Measurements from ENCODE around the gene ITGA11.

ITGA11 gene

DNA sequence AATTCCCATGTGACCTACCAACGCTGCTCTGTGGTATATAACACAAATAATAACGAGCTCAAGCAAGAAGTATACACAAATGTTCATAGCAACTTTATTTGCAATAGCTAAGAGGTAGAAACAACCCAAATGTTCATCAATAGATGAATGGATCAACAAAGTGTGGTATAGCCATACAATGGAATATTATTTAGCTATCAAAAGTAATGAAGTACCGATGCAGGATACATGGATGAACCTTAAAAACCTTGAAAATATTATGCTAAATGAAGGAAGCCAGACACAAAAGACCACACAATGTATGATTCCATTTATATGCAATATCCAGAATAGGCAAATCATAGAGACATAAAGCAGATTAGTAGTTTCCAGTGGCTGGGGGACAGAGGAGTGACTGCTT is 170.0 kb downstream of the ITGA11 start:
- no peak overlapping the region for H3K4me3 ChIP-seq (ENCODE audit: low read depth, low read length, poor library complexity, severe bottlenecking)
- H3K9ac ChIP-seq (ENCODE audit: low read length): no peak overlapping the region
- H3K36me3 ChIP-seq (ENCODE audit: insufficient read depth, low read length): no peaks in the 10 kb centered on the region
- H3K4me2 ChIP-seq (ENCODE audit: low read length): no peak overlapping the region
- H3K9me3 ChIP-seq (ENCODE audit: low read length): no peaks in the 10 kb centered on the region
- H3K4me1 ChIP-seq (ENCODE audit: insufficient read depth, low read length, severe bottlenecking): peaks cover 6% of the 10 kb centered on the region
- no peak overlapping the region for H3K27ac ChIP-seq (ENCODE audit: low read depth, low read length, poor library complexity, severe bottlenecking)
- H2AFZ ChIP-seq (ENCODE audit: low read length): no peak overlapping the region
- no peaks in the 10 kb centered on the region for H3K9me2 ChIP-seq (ENCODE audit: low read depth, low read length)
- no peak for TF ChIP-seq EZH2 (IDR thresholded peaks at IDR 0.05; ENCODE audit: borderline replicate concordance, low read length)
- H3F3A ChIP-seq (ENCODE audit: insufficient read depth, low read length): no peaks in the 10 kb centered on the region
- no peaks in the 10 kb centered on the region for H4K20me1 ChIP-seq (ENCODE audit: insufficient read depth, low read length)
- H3K27me3 ChIP-seq (ENCODE audit: insufficient read depth, low read length): peaks cover 3% of the 10 kb centered on the region; the same call in 1 of the 2 replicates
- H3K79me2 ChIP-seq (ENCODE audit: insufficient read depth, low read length): no peaks in the 10 kb centered on the region

DNA sequence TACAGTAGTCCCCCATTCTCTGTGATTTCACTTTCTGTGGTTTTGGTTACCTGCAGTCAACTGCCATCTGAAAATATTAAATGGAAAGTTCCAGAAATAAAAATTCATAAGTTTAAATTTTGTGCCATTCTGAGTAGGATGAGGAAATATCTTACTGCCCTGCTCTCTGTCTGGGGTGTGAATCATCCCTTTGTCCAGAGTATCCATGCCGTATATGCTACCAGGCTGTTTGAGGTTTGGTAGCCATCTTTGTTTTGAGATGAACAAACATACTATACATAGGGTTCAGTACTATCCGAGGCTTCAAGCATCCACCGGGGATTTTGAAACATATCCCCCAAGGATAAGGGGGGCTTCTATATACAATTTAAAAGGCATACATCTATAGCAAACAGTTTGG is 170.7 kb downstream of the ITGA11 start:
- no peaks in the 10 kb centered on the region for H3F3A ChIP-seq (ENCODE audit: insufficient read depth, low read length)
- H4K20me1 ChIP-seq (ENCODE audit: insufficient read depth, low read length): no peaks in the 10 kb centered on the region
- H3K36me3 ChIP-seq (ENCODE audit: insufficient read depth, low read length): no peaks in the 10 kb centered on the region
- H3K4me3 ChIP-seq (ENCODE audit: low read depth, low read length, poor library complexity, severe bottlenecking): no peak overlapping the region
- TF ChIP-seq, protein P1, sequence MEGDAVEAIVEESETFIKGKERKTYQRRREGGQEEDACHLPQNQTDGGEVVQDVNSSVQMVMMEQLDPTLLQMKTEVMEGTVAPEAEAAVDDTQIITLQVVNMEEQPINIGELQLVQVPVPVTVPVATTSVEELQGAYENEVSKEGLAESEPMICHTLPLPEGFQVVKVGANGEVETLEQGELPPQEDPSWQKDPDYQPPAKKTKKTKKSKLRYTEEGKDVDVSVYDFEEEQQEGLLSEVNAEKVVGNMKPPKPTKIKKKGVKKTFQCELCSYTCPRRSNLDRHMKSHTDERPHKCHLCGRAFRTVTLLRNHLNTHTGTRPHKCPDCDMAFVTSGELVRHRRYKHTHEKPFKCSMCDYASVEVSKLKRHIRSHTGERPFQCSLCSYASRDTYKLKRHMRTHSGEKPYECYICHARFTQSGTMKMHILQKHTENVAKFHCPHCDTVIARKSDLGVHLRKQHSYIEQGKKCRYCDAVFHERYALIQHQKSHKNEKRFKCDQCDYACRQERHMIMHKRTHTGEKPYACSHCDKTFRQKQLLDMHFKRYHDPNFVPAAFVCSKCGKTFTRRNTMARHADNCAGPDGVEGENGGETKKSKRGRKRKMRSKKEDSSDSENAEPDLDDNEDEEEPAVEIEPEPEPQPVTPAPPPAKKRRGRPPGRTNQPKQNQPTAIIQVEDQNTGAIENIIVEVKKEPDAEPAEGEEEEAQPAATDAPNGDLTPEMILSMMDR (IDR thresholded peaks at IDR 0.05; ENCODE audit: low read length): no peak
- no peak for TF ChIP-seq EZH2 (IDR thresholded peaks at IDR 0.05; ENCODE audit: borderline replicate concordance, low read length)
- H3K79me2 ChIP-seq (ENCODE audit: insufficient read depth, low read length): no peaks in the 10 kb centered on the region
- H3K4me1 ChIP-seq (ENCODE audit: insufficient read depth, low read length, severe bottlenecking): peaks cover 13% of the 10 kb centered on the region
- no peaks in the 10 kb centered on the region for H3K9me3 ChIP-seq (ENCODE audit: low read length)
- H3K27ac ChIP-seq (ENCODE audit: low read depth, low read length, poor library complexity, severe bottlenecking): no peak overlapping the region
- H3K9me2 ChIP-seq (ENCODE audit: low read depth, low read length): no peaks in the 10 kb centered on the region
- no peak overlapping the region for H2AFZ ChIP-seq (ENCODE audit: low read length)
- no peak overlapping the region for H3K9ac ChIP-seq (ENCODE audit: low read length)
- H3K4me2 ChIP-seq (ENCODE audit: low read length): no peak overlapping the region
- peaks cover 3% of the 10 kb centered on the region; the same call in 1 of the 2 replicates for H3K27me3 ChIP-seq (ENCODE audit: insufficient read depth, low read length)

DNA sequence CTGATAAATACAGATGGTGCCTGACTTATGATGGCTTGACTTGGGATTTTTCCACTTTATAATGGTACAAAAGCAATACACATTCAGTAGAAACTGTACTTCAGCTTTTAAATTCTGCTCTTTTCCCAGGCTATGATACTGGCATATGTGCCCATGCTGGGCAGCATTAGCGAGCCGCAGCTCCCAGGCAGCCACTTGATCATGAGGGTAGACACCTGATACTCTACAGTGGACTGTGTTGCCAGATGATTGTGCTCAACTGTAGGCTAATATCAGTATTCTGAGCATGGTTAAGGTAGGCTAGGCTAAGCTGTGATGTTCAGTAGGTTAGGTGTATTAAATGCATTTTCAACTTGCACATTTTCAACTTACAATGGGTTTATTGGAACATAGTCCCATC is 172.1 kb downstream of the ITGA11 start:
- no peaks in the 10 kb centered on the region for H3K9me3 ChIP-seq (ENCODE audit: low read length)
- no peaks in the 10 kb centered on the region for H4K20me1 ChIP-seq (ENCODE audit: insufficient read depth, low read length)
- H3K9me2 ChIP-seq (ENCODE audit: low read depth, low read length): no peaks in the 10 kb centered on the region
- no peak overlapping the region for H3K27ac ChIP-seq (ENCODE audit: low read depth, low read length, poor library complexity, severe bottlenecking)
- peaks cover 13% of the 10 kb centered on the region for H3K4me1 ChIP-seq (ENCODE audit: insufficient read depth, low read length, severe bottlenecking)
- TF ChIP-seq, protein P1 (IDR thresholded peaks at IDR 0.05; ENCODE audit: low read length): no peak
- no peak for TF ChIP-seq EZH2 (IDR thresholded peaks at IDR 0.05; ENCODE audit: borderline replicate concordance, low read length)
- no peak overlapping the region for H3K4me3 ChIP-seq (ENCODE audit: low read depth, low read length, poor library complexity, severe bottlenecking)
- no peak overlapping the region for H3K9ac ChIP-seq (ENCODE audit: low read length)
- peaks cover 3% of the 10 kb centered on the region; the same call in 1 of the 2 replicates for H3K27me3 ChIP-seq (ENCODE audit: insufficient read depth, low read length)
- H2AFZ ChIP-seq (ENCODE audit: low read length): no peak overlapping the region
- H3K36me3 ChIP-seq (ENCODE audit: insufficient read depth, low read length): no peaks in the 10 kb centered on the region
- no peaks in the 10 kb centered on the region for H3K79me2 ChIP-seq (ENCODE audit: insufficient read depth, low read length)
- H3F3A ChIP-seq (ENCODE audit: insufficient read depth, low read length): no peaks in the 10 kb centered on the region
- no peak overlapping the region for H3K4me2 ChIP-seq (ENCODE audit: low read length)

DNA sequence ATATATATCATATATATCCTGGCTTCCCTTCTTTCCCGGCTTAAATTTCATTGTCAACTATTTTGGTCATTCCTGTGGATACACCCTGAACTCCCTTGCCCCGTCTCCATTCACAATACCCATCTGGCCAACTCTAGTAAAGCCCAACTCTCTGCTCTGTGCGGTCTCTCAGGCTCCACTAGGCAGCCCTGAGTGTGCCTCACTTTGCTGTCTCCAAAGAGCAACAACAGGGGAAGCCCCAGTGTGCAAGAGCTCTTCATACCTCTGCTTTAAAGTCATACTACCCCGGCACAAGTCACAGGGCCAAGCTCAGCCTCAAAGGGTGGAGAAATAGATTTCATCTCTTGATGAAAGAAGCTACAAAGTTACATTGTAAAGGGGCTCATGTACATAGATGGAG is 173.3 kb downstream of the ITGA11 start:
- Histone ChIP-seq H3K9me2 (ENCODE audit: low read depth, low read length) (no peaks in the 10 kb centered on the region), H3K27me3 (ENCODE audit: insufficient read depth, low read length) (peaks cover 3% of the 10 kb centered on the region; the same call in 1 of the 2 replicates), H3K4me3 (ENCODE audit: low read depth, low read length, poor library complexity, severe bottlenecking) (no peak overlapping the region), H3K4me2 (ENCODE audit: low read length) (no peak overlapping the region), H3K36me3 (ENCODE audit: insufficient read depth, low read length) (no peaks in the 10 kb centered on the region), H3K27ac (ENCODE audit: low read depth, low read length, poor library complexity, severe bottlenecking) (no peak overlapping the region), H4K20me1 (ENCODE audit: insufficient read depth, low read length) (no peaks in the 10 kb centered on the region), H3K9me3 (ENCODE audit: low read length) (no peaks in the 10 kb centered on the region), H3K9ac (ENCODE audit: low read length) (no peak overlapping the region), H2AFZ (ENCODE audit: low read length) (no peak overlapping the region), H3F3A (ENCODE audit: insufficient read depth, low read length) (no peaks in the 10 kb centered on the region), H3K79me2 (ENCODE audit: insufficient read depth, low read length) (no peaks in the 10 kb centered on the region), H3K4me1 (ENCODE audit: insufficient read depth, low read length, severe bottlenecking) (peaks cover 13% of the 10 kb centered on the region)
- TF ChIP-seq, protein P1 (IDR thresholded peaks at IDR 0.05; ENCODE audit: low read length): no peak
- no peak for TF ChIP-seq EZH2 (IDR thresholded peaks at IDR 0.05; ENCODE audit: borderline replicate concordance, low read length)

Measured in OCI-LY1 (cell line).